GM03348 (cell line): ENCODE measurements around the gene PPP1CB.
"Not testable (repeated sequence)": the region's sequence is repeated elsewhere in the genome, so short reads cannot be mapped to it uniquely, and the experiment has no call there.

ENCODE experiments used
- DNase-seq: peaks from one replicate; pipeline ENCODE4 v3.0.0; 2012; ENCODE audit warnings: low spot score

Gene PPP1CB

DNA sequence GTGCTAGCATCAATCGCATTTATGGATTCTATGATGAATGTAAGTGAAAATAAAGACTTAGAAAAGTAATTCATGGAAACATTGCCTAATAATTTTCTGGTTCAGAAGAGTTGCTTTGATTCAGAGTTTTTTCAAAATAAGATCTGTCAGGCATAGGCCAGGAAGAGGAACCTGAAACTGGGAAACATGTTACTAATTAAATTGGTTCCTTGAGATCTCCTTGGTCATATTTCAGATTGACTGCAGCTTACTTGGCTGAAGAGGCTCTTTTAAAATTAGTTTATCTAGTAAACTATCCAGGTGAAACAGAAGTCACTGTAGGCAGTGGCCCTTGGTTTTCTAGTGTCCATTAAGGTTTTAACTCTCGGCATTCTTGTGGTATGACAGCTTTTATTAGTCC is 27.4 kb downstream of the PPP1CB start:
- DNase-seq = no peak

DNA sequence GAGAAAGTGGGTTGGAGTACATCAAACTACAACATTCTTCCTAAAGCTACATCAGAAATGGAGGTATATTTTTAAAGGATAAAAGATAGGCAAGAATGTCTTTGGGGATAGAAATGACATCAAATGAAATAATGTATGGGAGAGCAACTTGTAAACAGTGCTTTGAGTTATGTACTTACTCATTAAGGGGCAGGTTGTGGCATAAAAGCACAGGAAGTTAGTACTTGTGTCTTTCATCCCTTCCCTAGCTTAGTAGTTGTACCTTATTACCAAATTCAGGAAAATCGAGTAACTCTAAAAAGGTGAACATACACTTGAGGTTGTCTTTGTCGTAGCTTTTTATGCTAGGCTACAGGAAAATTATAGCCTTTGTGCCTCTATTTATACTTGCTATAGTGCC is 28.9 kb downstream of the PPP1CB start:
- no peak for DNase-seq

DNA sequence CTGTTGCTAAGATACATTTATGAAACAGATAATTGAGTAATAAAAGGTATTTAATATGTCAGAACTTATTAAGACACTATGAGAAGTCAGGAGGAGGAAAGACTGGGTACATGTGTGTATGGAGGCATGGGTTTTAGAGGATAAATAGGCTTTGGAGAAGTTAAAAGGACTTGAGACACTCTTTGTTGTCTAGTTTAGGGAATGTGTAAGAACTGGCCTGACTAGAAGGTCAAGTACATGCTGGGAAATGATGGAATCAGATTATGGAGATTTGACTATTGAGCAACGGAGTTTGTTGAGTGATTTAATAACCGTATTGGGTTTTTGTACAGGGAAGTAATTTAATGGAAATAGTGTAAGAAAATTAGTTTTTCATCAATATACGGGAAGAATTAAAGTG is 30.8 kb downstream of the PPP1CB start:
- no peak for DNase-seq

DNA sequence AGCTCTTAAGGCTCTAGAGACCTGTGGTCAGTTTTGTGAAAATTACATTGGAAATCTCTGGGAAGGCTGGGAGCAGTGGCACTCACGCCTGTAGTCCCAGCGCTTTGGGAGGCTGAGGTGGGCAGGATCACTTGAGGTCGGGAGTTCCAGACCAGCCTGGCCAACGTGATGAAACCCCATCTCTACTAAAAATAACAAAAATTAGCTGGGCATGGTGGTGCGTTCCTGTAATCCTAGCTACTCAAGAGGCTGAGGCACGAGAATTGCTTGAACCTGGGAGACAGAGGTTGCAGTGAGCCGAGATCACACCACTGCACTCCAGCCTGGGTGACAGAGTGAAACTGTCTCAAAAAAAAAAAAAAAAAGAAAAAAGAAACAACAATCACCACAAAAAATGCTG is 32.9 kb downstream of the PPP1CB start:
- DNase-seq = not testable (repeated sequence)

DNA sequence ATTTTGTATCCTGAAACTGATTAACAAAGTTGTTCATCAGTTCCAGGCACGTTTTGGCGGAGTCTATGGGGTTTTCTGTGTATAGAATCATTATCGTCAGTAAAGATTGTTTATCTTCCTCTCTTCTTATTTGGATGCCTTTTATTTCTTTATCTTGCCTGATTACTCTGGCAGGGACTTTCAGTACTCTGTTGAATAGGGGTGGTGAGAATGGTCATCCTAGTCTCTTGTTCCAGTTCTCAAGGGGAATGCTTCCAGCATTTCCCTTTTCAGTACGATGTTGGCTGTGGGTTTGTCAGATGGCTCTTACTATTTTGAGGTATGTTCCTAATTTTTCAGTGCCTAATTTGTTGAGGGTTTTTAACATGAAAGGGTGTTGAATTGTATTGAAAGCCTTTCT is 45.0 kb downstream of the PPP1CB start:
- DNase-seq = no peak

DNA sequence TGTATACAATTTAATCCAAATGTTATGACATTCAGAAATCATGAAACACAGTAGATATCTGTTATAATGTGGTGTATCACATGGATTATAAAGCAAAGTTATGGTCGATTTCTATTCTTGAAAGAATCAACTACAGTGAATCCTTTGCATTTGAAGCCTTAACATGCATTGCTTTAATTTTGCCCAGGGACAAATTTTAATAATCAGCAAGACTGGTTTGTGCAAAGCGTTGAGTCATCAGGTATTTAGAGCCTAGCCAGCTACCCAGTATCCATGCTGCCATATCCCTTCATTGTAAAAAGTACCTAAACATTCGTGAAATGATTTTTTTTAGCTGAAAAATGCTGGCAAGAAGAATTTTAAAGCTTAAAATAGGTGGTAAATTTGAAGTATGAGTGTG is 50.1 kb downstream of the PPP1CB start:
- no peak for DNase-seq

DNA sequence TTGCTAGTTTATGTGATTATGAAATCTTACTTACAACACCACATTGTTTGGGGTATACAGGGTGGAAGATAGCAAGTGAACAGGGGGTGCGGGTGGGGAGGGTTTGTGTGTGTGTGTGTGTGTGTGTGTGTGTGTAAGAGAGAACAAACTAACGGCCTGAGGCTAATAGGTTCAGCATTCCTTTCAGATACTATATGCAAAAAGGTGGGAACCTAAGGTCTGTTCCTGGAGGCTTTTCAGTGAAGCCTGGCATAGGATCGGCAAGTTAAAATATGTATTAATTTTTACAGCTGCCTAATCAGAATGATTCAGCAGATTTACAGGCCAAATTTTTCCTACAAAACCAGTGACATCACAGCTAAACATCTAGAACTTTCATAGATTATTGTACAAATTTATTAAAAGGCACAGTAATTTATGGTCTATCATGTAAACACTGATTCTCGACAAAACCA is 51.4 kb downstream of the PPP1CB start:
- peak; percentile 10 for DNase-seq

DNA sequence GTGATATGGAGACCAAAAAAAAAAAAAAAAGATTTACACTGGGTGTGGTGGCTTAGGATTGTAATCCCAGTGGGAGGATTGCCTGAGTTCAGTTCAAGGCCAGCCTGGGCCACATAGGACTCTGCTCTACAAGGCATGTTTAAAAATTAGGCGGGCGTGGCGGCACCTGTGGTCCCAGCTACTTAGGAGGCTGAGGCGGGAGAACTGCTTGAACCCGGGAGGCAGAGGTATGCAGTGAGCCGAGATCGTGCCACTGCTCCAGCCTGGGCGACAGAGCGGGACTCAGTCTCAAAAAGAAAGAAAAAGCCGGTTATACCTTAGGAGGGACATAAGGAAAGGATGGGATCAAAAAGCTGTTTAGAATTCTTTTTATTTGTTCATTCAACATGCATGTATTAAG is 58.3 kb downstream of the PPP1CB start:
- DNase-seq = no peak

DNA sequence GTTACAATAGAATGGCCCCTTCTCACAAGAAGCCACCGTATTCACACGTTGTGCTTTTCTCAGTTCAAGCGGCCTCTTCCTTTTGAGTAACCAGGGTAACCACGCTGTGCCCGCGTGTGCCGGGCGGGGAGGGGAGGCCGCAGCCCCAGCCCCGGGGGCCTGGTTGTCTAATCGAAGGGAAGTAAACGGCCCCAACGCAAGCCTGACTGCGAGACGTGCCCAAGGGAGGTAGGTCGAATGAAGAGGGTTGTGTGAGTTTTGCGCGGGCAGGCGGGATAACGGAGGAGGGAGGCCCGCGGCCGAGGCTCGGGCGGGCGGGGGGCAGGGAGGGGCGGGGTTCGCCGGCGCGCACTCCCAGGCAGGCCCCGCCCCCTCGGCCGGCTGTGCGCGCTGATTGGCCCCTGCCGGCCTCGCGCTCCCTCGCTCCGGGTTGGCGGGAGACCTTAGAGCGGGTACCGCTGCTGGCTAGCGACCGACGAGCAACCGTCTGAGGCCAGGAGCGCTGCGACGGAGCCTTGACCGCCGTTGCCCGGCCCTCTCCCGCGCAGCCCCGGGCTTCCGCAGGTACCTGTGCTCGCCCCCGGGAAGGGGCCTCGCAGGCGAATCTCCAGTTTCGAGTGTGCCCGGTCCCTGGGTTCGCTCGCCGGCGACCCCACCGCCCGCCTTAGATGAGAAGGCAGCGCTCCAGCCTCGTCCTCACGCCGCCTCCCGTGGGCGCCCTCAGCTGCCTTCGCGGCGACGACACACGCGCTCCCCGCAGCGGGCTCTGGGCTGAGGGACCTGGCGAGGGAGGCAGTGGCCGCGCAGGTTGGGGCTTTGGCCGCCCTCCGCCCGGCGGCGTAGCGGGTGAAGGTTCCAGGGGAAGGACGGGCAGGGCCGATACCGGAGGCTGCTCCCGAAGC is 59.0 kb downstream of the PPP1CB start, which contains the start of gene SPDYA:
Gene SPDYA (plus strand): TSS at position 451 of the 902 bp plus-strand sequence. CDS start 5,181 bp downstream, outside the sequence.
- DNase-seq = peak; percentile 94

DNA sequence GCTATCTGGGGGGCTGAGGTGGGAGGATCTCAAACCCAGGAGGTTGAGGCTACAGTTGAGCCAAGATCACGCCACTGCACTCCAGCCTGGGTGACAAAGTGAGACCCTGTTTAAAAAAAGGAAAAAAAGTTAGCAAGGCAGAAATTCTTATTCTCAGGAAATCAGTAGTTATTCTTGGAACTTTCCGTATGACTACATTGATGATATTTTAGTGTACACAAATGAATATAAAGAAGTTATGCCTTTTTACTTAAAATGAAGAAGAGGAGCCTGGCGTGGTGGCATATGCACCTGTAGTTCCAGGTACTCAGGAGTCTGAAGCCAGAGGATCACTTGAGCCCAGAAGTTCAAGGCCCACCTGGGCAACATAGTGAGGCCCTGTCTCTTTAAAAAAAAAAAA is 66.4 kb downstream of the PPP1CB start:
- no peak for DNase-seq

DNA sequence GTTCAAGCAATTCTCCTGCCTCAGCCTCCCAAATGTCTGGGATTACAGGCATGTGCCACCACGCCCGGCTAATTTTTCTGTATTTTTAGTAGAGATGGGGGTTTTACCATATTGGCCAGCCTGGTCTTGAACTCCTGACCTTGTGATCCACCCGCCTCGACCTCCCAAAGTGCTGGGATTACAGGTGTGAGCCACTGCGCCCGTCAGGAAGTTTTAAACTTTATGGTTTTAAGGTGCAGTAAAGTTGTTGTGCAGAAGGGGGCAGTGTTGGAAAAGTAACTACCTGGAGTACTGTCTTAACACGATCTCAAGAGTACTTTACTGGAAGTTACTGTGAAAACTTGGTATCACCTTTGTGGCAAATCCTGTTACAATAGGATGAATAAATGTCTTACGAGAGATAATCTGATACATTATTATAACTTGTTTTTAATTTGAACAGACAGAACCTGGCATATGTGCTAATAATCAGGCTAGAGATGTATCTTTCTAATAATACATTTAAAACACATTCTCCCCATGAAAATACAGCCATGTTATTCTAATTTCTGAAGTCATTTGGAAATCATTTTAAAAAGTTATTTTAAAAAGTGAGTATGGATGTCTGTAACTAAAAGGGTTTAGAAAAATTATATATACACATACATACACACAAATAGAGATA is 69.8 kb downstream of the PPP1CB start:
- DNase-seq = peak; percentile 62

DNA sequence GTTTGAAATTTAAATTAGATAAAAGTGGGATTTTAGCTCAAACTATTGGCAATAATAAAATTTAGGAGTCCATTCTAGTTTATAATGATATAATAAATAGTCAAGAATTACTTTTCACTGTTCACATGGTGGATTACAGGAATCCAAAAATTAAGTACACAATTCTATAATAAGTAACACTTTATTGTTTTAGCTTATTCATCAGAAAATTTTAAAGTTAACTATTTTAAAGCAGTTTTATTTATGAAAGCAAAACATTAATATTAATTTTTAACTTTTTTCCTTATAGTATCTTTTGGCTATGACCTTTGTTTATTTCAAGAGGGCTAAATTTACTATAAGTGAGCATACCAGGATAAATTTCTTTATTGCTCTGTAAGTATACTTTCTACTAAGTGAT is 70.4 kb downstream of the PPP1CB start:
- DNase-seq = no peak

DNA sequence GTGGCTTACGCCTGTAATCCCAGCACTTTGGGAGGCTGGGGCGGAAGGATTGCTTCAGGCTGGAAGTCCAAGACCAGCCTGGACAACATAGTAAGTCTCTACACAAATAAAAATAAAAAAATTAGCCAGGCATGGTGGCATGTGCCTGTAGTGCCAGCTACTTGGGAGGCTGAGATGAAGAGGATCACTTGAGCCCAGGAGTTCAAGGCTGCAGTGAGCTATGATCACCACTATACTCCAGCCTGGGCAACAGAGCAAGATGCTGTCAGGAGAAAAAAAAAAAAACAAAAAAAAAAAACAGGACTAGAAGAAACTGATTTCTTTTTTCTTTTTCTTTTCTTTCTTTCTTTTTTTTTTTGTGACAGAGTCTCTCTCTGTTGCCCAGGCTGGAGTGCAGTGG is 72.6 kb downstream of the PPP1CB start:
- DNase-seq = no peak

DNA sequence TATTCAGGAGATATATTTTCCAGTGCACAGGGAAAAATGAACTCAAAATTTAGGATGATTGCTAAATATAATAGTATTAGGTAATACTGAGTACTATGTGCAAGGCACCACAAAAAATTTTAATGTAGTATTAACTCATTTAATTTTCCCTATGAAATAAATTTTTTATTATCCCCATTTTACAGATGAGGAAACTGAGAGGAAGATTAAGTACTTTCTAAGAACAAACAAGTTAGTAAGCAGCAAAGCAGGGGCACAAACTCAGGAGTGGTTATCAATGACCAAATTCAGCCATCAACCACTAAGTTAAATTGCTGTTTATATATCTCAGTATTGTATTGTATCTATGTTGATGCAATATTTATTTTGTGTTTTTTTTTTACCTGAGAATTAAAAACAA is 73.2 kb downstream of the PPP1CB start:
- DNase-seq = no peak

DNA sequence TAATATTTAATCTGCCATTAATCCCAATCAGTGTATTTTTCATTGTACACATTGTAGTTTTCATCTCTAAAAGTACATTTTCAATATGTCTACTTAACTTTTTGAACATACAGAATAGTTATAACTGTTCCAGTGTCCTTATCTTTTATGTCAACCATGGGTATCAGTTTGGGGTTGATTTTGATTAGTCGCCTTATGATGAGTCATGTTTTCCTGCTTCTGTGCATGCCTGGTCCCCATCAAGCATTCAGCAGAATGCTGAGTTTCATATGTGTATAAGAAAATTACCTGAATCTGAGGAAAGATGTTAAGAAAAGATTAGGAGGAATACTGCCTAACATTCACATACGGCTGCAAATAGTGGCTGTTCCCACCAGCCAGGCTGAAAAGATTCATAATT is 76.8 kb downstream of the PPP1CB start:
- no peak for DNase-seq

DNA sequence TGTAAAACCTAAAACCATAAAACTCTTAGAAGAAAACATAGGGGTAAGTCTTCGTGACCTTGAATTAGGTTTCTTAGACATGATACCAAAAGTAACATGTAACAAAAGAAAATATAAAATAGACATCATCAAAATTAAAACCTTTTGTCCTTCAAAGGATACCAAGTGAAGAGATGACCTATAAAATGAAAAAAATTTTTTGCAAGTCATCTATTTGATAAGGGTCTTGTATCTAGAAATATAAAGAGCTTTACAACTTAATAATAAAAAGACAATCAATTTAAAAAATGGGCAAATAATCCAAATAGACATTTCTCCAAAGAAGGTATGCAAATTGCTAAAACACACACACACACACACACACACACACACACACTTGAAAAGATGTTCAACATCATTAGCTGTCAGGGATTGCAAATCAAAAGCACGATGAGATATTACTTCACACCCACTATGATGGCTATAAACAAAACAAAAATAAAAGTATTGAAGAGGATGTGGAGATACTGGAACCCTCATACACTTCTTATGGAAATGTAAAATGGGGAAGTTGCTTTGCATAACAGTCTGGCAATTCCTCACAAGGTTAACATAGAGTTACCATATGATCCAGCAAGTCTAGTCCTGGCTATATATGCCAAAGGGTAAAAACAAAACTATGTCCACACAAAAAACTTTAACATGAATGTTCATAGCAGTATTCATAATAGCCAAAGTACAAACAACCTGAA is 82.3 kb downstream of the PPP1CB start:
- DNase-seq = no peak

DNA sequence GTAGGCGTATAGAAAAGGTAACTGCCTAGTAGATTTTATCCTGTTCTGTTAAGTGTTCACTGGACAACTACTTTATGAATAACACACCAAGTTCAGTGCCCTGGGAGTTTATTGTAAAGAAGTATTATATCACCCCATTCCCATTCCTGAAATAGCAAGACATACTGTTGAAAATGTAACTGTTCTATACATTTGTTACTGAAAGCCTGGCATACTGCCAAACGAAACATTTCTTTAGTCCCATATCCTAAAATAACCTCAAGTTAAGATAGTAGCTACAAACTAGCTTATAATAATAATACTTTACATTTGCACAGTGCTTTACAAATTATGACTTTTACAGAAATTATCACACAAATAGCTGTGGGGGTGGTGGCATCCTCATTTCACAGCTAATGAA is 84.2 kb downstream of the PPP1CB start:
- no peak for DNase-seq

DNA sequence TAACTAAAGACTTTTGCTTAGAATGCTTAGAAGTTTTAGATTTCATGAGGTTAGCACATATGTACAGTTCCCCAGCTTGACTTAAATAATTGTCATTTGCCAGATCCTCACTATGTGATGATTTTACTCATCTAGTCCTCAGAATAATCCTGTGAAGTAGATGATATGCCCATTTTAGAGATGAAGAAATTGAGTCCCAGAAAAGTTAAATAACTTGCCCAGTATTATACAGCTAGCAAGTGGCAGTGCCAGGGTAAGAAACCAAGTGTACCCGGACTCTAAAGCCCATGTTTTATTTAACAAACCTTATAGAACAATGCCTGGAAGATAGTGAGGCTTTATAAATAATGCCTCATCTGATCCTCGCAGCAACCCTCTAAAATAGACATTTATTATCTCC is 87.3 kb downstream of the PPP1CB start:
- DNase-seq = no peak

DNA sequence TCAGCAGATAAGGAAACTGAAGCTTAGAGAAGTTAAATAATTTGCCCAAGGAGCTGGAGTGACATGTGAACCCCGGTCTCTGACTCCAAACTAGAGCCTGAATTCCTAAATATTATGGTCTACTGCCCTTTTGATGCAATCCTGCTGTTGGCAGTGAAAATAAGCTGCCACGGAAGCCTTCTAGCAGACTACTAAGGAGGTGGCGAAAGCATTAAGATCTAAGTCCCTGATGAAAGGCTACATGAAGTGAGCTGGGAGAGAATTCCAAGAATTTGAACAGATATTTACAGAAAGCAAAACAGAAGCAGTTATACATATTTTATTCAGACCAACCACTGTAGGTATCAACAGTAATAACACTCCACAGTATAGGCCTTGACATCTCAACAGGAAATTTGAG is 90.4 kb downstream of the PPP1CB start:
- no peak for DNase-seq
